ENCODE measurements around the gene MTFP1.

The MTFP1 gene

DNA sequence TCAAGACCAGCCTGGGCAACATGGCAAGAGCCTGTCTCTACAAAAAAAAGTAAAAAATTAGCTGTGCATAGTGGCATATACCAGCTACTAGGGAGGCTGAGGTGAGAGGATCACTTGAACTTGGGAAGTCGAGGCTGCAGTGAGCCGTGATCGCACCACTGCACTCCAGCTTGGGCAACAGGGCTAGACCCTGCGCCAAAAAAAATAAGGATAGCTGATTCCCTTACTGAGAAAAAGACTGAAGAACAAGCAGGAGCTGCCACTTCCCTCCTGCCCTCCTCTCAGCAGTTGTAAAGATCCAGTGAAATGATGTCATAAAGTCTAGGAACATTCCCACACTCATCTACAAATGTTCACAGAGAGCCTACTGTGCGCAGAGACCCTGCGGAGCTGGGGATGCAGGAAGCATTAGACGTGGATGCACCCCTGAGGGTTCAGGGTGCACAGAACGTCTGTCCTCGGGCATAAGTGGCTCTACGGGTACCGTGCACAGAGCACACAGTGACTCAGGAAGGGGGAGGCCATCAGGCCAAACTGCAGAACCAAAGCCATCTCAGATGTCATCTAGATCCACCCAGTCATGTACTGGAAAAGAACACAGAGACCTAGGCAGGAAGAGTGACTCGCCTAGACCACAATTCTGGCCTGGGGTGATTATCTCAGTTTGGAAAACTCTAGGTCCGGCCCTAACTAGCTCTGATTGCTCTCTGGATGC lies 17.0 kb upstream of the MTFP1 start:
- peak in 1 of 2 experiments; percentile 48 for DNase-seq (ENCODE audit: low read depth in 1 of 2, low spot score in 1 of 2)
- in situ Hi-C loops (cut with HindIII; ENCODE audit: low pct_unique_long_range_greater_than_20kb, low sequenced_read_pairs), result no loop called here

DNA sequence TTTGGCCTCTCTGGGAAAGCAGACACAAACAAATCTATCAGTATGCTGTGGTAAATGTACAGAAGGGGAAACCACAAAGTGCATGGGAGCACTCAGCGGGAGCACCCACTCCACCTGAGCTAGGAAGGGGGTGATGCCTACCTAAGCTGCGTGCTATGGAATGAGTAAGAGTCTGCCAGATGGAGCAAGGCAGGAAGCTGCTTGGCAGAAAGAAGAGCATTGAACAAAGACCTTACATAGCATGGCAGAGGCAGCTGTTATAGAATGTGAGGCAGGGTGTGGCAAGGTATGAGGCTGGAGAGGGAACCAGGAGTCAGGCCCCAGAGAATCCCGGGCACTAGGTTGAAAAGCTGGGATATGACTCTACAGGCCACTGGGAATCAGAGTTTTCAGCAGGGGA lies 13.8 kb upstream of the MTFP1 start:
- no peak for DNase-seq (ENCODE audit: low read depth in 1 of 2, low spot score in 1 of 2)
- no peak for TF ChIP-seq JUND (IDR thresholded peaks at IDR 0.05; ENCODE audit: low read depth)
- in situ Hi-C loops (cut with HindIII; ENCODE audit: low pct_unique_long_range_greater_than_20kb, low sequenced_read_pairs), result no loop called here

More for the DNA sequence above, 17.0 kb upstream of the MTFP1 start:
- no peak for TF ChIP-seq JUND (IDR thresholded peaks at IDR 0.05; ENCODE audit: low read depth)

DNA sequence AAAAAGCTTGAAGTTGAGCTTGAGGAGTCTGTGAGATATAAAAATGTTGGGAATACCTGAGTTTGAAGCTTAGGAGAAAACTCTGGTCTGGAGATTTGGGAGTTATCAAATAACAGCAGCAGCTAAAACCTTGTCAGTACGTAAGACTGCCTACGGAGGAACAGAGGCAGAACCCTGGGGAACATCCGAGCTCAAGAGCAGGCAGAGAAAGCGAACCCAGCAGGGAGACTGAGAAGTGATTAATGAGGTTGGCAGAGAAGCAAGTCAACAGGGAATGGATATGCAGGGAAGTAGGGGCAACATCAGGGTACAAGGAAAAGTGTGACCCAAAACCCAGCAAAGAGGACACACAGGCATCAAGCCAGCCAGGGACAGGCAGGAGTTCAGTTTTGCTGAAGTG lies 12.6 kb upstream of the MTFP1 start:
- in situ Hi-C loops (cut with HindIII; ENCODE audit: low pct_unique_long_range_greater_than_20kb, low sequenced_read_pairs), result no loop called here
- no peak for DNase-seq (ENCODE audit: low read depth in 1 of 2, low spot score in 1 of 2)
- no peak for TF ChIP-seq JUND (IDR thresholded peaks at IDR 0.05; ENCODE audit: low read depth)

DNA sequence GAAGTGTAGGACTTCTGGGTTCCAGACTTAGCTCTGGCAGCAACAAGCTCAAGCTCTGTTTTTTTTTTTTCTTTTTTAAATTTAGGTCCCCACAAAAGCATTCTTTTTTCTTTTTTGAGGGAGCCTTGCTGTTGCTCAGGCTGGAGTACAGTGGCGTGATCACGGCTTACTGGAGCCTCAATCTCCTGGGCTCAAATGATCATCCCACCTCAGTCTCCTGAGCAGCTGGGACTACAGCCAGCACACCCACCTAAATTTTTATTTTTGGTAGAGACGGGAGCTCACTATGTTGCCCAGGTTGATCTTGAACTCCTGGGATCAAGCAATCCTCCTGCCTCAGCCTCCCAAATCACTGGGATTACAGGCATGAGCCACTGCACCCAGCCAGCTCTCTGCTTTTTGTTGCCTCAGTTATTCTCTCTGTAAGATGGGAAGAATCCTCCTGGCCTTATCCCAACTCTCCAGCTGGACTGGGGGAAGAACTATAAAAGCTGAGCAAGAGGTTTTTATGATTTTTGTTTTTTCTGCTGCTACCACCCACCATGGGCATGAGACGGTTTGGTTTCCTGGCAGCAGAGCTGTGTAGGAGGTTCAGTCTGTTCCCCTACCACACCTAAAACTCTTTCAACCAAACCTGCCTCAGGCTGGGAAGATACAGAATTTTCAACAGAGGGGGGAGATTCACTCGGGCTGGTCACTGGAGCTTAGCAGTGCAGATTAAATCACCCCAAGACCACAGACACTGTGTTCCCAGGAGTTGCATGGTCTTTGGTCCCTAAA lies 11.6 kb upstream of the MTFP1 start:
- no peak for DNase-seq (ENCODE audit: low read depth in 1 of 2, low spot score in 1 of 2)
- TF ChIP-seq JUND (IDR thresholded peaks at IDR 0.05; ENCODE audit: low read depth), result no peak
- in situ Hi-C loops (cut with HindIII; ENCODE audit: low pct_unique_long_range_greater_than_20kb, low sequenced_read_pairs), result no loop called here

DNA sequence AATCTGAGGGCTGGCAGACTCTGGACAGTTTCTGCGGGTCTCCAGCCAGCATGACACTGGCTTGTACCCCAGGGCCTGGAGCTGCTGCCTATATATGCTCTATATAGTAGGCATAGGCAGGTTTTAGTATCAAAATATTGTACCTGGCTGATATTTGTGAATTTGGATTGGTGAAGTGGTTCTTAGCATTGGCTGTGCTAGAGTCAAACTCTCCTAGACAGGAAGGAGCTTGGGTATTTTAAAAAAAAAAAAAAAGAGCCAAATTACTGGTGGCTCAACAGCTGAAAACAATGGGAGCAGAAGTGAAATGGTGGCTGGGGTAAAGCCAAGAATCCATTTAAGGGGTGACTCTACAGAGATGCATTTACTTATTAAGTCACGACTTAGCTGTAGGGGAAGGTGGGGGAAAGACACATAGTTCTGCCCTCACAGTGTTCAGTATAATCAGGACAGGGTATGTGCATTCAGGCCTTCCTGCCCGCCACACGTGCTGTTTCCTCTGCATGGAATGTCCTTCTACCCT lies 11.0 kb upstream of the MTFP1 start:
- DNase-seq (ENCODE audit: low read depth in 1 of 2, low spot score in 1 of 2), result no peak
- in situ Hi-C loops (cut with HindIII; ENCODE audit: low pct_unique_long_range_greater_than_20kb, low sequenced_read_pairs), result no loop called here
- no peak for TF ChIP-seq JUND (IDR thresholded peaks at IDR 0.05; ENCODE audit: low read depth)

DNA sequence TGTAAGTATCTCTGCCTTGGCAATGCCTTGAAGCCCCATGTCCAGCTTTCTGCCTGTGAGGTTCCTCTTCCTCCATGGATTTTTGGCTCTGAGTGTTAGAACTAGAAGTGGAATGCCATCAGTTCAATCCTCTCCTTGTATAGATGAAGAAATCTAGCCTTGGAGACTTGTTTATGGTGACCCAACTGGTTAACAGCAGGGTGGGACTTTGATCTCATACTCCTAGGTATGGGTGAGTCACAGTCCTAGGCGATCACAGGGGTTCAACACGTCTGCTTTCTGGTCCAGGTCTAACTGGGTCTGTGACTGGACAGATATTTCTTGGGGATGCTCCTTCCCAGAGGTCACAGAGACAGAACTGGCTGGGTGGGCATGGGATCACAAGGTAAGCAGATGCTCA lies 9.2 kb upstream of the MTFP1 start:
- no peak for TF ChIP-seq JUND (IDR thresholded peaks at IDR 0.05; ENCODE audit: low read depth)
- no peak for DNase-seq (ENCODE audit: low read depth in 1 of 2, low spot score in 1 of 2)
- in situ Hi-C loops (cut with HindIII; ENCODE audit: low pct_unique_long_range_greater_than_20kb, low sequenced_read_pairs), result no loop called here

DNA sequence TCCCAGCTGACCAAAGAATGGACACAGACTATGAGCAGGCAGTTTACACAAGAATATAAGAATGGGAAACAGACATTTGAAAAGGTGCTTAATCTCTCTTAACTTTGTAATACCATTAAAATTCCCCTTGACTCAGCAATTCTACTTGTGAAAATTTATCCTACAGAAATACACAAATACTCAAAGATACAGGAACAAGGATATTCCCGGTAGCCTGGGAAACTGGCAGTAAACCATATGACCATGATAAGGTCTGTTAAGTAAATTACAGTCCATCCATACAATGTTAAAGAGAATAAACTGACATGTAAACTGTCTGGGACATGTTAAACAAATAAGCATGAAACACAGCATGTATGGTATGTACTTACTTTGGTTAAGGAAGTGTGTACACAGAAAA lies 8.7 kb upstream of the MTFP1 start:
- in situ Hi-C loops (cut with HindIII; ENCODE audit: low pct_unique_long_range_greater_than_20kb, low sequenced_read_pairs), result no loop called here
- no peak for TF ChIP-seq JUND (IDR thresholded peaks at IDR 0.05; ENCODE audit: low read depth)
- DNase-seq (ENCODE audit: low read depth in 1 of 2, low spot score in 1 of 2), result no peak

DNA sequence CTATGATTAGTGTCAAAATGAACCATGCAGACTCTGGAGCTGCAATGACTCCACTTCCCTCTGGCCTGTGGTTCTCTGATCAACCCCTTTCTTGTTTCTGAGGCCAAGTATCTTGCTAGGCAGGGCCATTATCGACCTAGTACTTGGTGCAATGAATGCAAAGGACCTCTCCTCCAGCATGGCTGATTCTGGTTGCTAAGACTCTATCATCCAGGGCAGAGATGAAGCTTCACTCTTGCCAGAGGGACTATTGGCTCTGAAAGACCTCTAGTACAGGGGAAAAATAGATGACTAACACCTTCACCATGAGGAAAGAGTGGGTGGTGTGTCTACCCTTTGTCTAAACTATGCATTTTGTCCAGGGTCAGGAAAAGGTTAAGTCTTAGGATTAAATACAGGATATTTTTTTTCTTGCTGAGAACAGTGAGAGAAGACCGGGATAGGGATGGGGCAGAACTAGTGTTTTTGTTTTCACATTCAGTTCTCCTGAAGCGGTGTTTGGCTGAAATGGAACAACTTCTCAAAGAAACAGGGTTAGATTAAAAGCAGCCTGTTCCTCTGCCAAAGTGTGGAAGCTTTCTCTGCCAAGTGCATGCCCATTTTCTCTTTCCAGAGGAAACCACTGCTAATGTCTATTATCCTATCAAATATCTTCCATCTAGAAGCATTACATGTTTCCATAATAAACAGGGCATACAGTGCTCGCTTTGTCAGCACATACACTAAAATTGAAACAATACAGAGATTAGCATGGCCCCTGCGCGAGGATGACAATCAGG lies 5.0 kb upstream of the MTFP1 start:
- no peak for TF ChIP-seq JUND (IDR thresholded peaks at IDR 0.05; ENCODE audit: low read depth)
- DNase-seq (ENCODE audit: low read depth in 1 of 2, low spot score in 1 of 2), result no peak
- in situ Hi-C loops (cut with HindIII; ENCODE audit: low pct_unique_long_range_greater_than_20kb, low sequenced_read_pairs), result no loop called here

DNA sequence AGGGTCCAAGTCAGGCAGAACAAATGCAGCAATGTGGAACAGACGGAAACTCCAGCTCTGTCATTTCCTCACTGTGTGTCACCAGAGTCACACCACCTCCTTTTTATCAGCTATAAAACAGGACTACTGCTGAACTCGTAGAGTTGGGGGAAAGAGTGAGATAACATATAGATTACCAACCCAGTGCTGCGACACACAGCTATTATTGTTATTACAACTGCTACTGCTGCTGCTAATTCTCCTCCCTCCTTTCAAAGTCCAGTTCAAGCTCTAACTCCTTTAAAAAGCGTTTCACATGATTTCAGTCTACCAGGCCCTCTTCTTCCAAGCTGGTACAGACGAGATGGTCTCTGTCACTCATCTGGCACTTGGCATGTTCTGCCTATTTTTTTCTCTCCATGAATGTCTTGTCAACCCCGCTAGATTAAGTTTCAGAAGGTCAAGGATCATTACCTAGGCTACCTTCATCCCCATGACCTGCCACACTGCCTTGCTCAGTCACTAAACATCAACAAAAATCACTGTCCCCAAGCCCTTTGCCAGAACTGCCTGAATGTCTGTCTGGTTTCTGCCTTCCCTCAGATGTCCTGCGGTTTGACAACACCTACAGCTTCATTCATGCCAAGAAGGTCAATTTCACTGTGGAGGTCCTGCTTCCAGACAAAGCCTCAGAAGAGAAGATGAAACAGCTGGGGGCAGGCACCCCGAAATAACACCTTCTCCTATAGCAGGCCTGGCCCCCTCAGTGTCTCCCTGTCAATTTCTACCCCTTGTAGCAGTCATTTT lies 3.7 kb upstream of the MTFP1 start:
- in situ Hi-C loops (cut with HindIII; ENCODE audit: low pct_unique_long_range_greater_than_20kb, low sequenced_read_pairs), result no loop called here
- TF ChIP-seq JUND (IDR thresholded peaks at IDR 0.05; ENCODE audit: low read depth), result no peak

DNA sequence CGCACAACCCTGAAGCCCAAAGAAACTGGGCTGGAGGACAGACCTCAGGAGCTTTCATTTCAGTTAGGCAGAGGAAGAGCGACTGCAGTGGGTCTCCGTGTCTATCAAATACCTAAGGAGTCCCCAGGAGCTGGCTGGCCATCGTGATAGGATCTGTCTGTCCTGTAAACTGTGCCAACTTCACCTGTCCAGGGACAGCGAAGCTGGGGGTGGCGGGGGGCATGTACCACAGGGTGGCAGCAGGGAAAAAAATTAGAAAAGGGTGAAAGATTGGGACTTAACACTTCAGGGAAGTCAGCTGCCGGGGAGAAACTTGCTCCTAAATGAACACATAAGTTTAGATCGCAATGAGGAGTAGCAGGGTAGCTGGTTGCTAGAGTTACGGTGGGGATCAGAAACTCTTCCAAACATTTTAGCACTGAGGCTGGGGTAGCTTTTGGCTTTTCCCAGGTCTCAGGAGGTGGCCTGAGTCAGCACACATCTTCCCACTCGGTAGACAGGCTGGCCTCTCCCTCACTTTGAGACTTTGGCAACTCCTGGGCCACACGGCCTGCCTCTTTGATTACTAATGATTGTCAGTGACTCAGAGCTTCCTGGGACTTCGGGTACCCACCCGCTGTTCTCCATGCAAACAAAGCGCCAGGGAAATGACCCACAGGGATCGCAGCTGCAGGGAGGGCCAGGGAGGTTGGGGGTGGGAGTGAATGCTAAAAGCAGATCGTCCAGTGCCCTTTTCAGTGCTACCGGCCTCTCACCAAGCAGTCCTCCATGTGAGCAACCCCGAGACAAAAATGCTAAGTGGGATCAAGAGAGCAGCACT lies 2.9 kb upstream of the MTFP1 start:
- no peak for TF ChIP-seq JUND (IDR thresholded peaks at IDR 0.05; ENCODE audit: low read depth)
- DNase-seq (ENCODE audit: low read depth in 1 of 2, low spot score in 1 of 2), result no peak
- in situ Hi-C loops (cut with HindIII; ENCODE audit: low pct_unique_long_range_greater_than_20kb, low sequenced_read_pairs), result no loop called here

More for the DNA sequence above, 3.7 kb upstream of the MTFP1 start:
- no peak for DNase-seq (ENCODE audit: low read depth in 1 of 2, low spot score in 1 of 2)

DNA sequence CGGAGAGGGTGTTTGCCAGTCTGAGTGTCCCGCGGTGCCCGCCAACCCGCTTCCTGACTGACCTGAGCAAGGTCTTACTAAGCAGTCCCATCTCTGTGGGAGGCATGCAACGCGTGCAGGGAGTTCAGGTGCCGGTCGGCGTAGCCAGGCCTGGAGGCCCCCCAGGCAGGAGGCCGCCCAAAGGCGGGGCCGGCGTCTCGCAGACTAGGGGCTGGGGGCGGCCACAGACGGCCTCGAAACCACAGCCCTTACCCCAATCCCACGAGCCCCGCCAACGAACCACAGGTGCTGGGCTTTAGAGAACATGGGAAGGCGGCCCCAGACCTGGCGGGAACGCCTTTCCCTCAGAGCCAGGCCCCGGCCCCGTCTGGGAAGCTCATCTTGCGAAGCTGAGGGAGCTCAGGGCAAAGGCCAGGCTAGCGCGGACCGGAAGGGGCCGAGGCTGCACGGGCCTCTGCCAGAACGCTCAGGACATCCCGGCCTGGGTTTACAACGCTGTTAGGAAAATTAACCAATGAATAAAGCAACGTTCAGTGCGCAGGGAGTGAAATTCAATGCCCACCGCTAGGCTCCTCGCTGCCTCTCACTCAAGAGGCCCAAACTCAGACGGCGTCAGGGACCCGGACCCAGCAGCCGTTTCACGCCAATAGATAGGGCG lies 2.1 kb upstream of the MTFP1 start:
- no peak for TF ChIP-seq JUND (IDR thresholded peaks at IDR 0.05; ENCODE audit: low read depth)
- in situ Hi-C loops (cut with HindIII; ENCODE audit: low pct_unique_long_range_greater_than_20kb, low sequenced_read_pairs), result no loop called here
- peak in 1 of 2 experiments; percentile 28 for DNase-seq (ENCODE audit: low read depth in 1 of 2, low spot score in 1 of 2)
